HepG2 (cell line): ENCODE data around the gene OGFR. TPM values are rescaled to one million over a fixed set of nuclear protein-coding genes. Genes with fewer than 3 reads are reported as not detected.

Source experiments
- KLF11 ChIP-seq: IDR thresholded peaks from 2 replicates; pipeline ENCODE4 v1.6.1; 2016; ENCODE audit warnings: missing compliant biosample characterization
- NAIF1 ChIP-seq: sonication (generic); formaldehyde crosslinking; IDR thresholded peaks from 2 replicates; pipeline ENCODE4 v1.5.0; 2020; ENCODE audit warnings: mild to moderate bottlenecking, missing genetic modification reagents, borderline replicate concordance
- NR1H2 ChIP-seq: sonication (generic); formaldehyde crosslinking; IDR thresholded peaks from 2 replicates; pipeline ENCODE4 v1.8.1; 2022; ENCODE audit warnings: low read depth, missing genetic modification reagents, borderline replicate concordance
- PAF1 ChIP-seq: IDR thresholded peaks from 2 replicates; pipeline ENCODE4 v1.6.1; 2016; ENCODE audit warnings: missing genetic modification reagents, missing compliant biosample characterization
- ZFAT ChIP-seq: sonication (generic); formaldehyde crosslinking; conservative IDR thresholded peaks from 2 replicates; pipeline ENCODE4 v1.8.1; 2023; ENCODE audit warnings: missing genetic modification reagents, inconsistent platforms
- ZNF143 ChIP-seq: sonication (generic); formaldehyde crosslinking; IDR thresholded peaks from 2 replicates; pipeline ENCODE4 v1.4.0; 2020; ENCODE audit warnings: missing genetic modification reagents
- ZNF292 ChIP-seq: sonication (generic); formaldehyde crosslinking; IDR thresholded peaks from 2 replicates; pipeline ENCODE4 v1.8.1; 2022; ENCODE audit warnings: mild to moderate bottlenecking, low read depth, missing genetic modification reagents, borderline replicate concordance
- ZNF3 ChIP-seq: IDR thresholded peaks from 2 replicates; pipeline ENCODE4 v1.7.0; 2017; ENCODE audit warnings: inconsistent platforms
- ZNF772 ChIP-seq: sonication (generic); formaldehyde crosslinking; IDR thresholded peaks from 2 replicates; pipeline ENCODE4 v1.5.0; 2020; ENCODE audit warnings: mild to moderate bottlenecking, missing genetic modification reagents
- ZSCAN25 ChIP-seq: sonication (generic); formaldehyde crosslinking; IDR thresholded peaks from 2 replicates; pipeline ENCODE4 v1.8.0; 2022; ENCODE audit warnings: mild to moderate bottlenecking, missing genetic modification reagents
- polyA plus RNA-seq, 8 experiments: library from polyadenylated mRNA; depleted of rRNA in 3 of 8; stranded (reverse) in 7 of 8; unstranded in 1 of 8; fragments of >200 nt; fragmentation: Illumina TruSeq in 4 of 8; extraction: Trizol in 4 of 8; gene quantifications; 2 replicates each; pipeline versions ENCODE4 v1.2.1 to v1.2.3, GENCODE V29; 2011 to 2016; ENCODE audit warnings: low read depth in 4 of 8, missing spikeins in 1 of 8, mixed read lengths in 1 of 8; ENCODE audit not compliant: insufficient read depth in 1 of 8
- total RNA-seq, 5 experiments: library from RNA; depleted of rRNA; stranded (reverse); fragments of >200 nt; fragmentation: Illumina TruSeq; extraction: Trizol; gene quantifications; 2 replicates each; pipeline ENCODE4 v1.2.3, GENCODE V29; 2016; ENCODE audit warnings: low read depth in 1 of 5
- TF ChIP-seq, protein P1 (sequence below), 2 experiments: fragments of 450-650 bp in 1 of 2; sonication (generic) in 1 of 2; formaldehyde crosslinking in 1 of 2; IDR thresholded peaks; 2 replicates each; pipeline versions ENCODE4 v1.6.1 to v1.8.0; 2016 to 2022; ENCODE audit warnings: antibody characterized with exemption in 1 of 2, mild to moderate bottlenecking in 1 of 2, missing genetic modification reagents in 1 of 2
- TF ChIP-seq, protein P2 (sequence below): sonication (generic); formaldehyde crosslinking; IDR thresholded peaks from 2 replicates; pipeline ENCODE4 v1.8.0; 2022; ENCODE audit warnings: mild to moderate bottlenecking, missing genetic modification reagents
- TF ChIP-seq, protein P3 (sequence below): sonication (generic); formaldehyde crosslinking; conservative IDR thresholded peaks from 2 replicates; pipeline ENCODE4 v1.8.0; 2022; ENCODE audit warnings: low read depth, missing genetic modification reagents
- TF ChIP-seq, protein P4 (sequence below): sonication (generic); formaldehyde crosslinking; IDR thresholded peaks from 2 replicates; pipeline ENCODE4 v1.8.1; 2023; ENCODE audit warnings: missing genetic modification reagents, inconsistent platforms, borderline replicate concordance

Gene OGFR
- total and polyA plus RNA-seq, 2 of the 13 experiments (the other 11 are each of a cell fraction or from before 2014, with no cell fraction given) = 47.7 to 81.8 TPM

DNA sequence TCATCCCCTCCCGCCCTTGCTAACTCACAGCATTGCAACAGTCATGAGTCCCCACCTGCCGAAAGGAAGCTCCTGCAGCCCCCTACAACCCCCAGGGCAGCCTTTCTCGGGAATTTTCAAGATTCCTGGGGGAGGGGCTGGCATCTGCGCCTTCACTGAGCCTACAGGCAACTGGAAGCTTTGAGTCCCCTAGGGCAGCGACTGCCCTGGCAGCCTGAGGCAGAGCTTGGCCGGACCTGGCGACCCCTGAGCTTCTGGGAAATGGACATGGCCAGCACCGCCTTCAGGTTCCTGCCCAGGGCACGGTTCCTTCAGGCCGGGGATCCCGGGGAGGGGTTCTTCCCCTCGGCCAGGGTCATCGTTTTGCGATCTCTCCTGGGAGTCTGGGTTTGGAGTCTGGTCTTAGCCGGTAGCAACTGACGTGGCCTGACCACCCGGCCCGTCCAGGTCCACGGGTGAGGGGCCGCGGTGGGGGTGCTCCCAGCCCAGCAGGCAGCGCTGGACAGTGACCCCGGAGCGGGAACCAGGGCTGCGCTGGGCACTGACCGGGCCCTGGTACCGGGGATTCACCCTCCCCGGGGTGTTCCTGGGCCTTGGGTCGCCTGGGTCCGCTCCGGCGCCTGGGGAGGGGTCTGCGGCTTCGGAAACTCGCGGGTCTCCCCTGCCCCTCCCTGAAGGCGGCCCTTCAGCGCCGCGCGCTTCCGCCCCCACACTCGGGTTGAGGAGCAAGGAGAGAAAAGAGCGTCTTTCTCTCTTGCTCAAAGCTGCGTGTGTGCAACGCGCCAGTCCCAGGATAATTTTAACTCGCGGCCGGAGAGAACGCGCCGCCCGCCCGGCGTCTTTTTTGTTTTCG is 11.6 kb downstream of the OGFR start (continued):
- TF ChIP-seq, protein P1, sequence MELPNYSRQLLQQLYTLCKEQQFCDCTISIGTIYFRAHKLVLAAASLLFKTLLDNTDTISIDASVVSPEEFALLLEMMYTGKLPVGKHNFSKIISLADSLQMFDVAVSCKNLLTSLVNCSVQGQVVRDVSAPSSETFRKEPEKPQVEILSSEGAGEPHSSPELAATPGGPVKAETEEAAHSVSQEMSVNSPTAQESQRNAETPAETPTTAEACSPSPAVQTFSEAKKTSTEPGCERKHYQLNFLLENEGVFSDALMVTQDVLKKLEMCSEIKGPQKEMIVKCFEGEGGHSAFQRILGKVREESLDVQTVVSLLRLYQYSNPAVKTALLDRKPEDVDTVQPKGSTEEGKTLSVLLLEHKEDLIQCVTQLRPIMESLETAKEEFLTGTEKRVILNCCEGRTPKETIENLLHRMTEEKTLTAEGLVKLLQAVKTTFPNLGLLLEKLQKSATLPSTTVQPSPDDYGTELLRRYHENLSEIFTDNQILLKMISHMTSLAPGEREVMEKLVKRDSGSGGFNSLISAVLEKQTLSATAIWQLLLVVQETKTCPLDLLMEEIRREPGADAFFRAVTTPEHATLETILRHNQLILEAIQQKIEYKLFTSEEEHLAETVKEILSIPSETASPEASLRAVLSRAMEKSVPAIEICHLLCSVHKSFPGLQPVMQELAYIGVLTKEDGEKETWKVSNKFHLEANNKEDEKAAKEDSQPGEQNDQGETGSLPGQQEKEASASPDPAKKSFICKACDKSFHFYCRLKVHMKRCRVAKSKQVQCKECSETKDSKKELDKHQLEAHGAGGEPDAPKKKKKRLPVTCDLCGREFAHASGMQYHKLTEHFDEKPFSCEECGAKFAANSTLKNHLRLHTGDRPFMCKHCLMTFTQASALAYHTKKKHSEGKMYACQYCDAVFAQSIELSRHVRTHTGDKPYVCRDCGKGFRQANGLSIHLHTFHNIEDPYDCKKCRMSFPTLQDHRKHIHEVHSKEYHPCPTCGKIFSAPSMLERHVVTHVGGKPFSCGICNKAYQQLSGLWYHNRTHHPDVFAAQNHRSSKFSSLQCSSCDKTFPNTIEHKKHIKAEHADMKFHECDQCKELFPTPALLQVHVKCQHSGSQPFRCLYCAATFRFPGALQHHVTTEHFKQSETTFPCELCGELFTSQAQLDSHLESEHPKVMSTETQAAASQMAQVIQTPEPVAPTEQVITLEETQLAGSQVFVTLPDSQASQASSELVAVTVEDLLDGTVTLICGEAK (IDR thresholded peaks at IDR 0.05) = no peak
- TF ChIP-seq, protein P1 (CRISPR knock-in tag; IDR thresholded peaks at IDR 0.05) = no peak
- TF ChIP-seq ZFAT (no peak), ZNF292 (CRISPR knock-in tag) (no peak), ZNF772 (no peak), NAIF1 (no peak), ZNF3 (CRISPR knock-in tag) (no peak), NR1H2 (CRISPR knock-in tag) (no peak), PAF1 (no peak), ZSCAN25 (CRISPR knock-in tag) (no peak), KLF11 (no peak), ZNF143 (CRISPR knock-in tag) (no peak)
- TF ChIP-seq, protein P2, sequence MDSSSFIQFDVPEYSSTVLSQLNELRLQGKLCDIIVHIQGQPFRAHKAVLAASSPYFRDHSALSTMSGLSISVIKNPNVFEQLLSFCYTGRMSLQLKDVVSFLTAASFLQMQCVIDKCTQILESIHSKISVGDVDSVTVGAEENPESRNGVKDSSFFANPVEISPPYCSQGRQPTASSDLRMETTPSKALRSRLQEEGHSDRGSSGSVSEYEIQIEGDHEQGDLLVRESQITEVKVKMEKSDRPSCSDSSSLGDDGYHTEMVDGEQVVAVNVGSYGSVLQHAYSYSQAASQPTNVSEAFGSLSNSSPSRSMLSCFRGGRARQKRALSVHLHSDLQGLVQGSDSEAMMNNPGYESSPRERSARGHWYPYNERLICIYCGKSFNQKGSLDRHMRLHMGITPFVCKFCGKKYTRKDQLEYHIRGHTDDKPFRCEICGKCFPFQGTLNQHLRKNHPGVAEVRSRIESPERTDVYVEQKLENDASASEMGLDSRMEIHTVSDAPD = no peak
- TF ChIP-seq, protein P3, sequence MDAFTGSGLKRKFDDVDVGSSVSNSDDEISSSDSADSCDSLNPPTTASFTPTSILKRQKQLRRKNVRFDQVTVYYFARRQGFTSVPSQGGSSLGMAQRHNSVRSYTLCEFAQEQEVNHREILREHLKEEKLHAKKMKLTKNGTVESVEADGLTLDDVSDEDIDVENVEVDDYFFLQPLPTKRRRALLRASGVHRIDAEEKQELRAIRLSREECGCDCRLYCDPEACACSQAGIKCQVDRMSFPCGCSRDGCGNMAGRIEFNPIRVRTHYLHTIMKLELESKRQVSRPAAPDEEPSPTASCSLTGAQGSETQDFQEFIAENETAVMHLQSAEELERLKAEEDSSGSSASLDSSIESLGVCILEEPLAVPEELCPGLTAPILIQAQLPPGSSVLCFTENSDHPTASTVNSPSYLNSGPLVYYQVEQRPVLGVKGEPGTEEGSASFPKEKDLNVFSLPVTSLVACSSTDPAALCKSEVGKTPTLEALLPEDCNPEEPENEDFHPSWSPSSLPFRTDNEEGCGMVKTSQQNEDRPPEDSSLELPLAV (CRISPR knock-in tag) = no peak
- TF ChIP-seq, protein P4, sequence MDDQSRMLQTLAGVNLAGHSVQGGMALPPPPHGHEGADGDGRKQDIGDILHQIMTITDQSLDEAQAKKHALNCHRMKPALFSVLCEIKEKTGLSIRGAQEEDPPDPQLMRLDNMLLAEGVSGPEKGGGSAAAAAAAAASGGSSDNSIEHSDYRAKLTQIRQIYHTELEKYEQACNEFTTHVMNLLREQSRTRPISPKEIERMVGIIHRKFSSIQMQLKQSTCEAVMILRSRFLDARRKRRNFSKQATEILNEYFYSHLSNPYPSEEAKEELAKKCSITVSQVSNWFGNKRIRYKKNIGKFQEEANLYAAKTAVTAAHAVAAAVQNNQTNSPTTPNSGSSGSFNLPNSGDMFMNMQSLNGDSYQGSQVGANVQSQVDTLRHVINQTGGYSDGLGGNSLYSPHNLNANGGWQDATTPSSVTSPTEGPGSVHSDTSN = no peak
